Activated CD4-positive, alpha-beta T cell treated with anti-CD3 and anti-CD28 coated beads for 4 hours (primary cell): ENCODE measurements around the gene GNB1.

Experiments used
- DNase-seq, 2 donors: peaks; one replicate each; pipeline ENCODE4 v3.0.0-alpha.2; 2020

GNB1 gene

DNA sequence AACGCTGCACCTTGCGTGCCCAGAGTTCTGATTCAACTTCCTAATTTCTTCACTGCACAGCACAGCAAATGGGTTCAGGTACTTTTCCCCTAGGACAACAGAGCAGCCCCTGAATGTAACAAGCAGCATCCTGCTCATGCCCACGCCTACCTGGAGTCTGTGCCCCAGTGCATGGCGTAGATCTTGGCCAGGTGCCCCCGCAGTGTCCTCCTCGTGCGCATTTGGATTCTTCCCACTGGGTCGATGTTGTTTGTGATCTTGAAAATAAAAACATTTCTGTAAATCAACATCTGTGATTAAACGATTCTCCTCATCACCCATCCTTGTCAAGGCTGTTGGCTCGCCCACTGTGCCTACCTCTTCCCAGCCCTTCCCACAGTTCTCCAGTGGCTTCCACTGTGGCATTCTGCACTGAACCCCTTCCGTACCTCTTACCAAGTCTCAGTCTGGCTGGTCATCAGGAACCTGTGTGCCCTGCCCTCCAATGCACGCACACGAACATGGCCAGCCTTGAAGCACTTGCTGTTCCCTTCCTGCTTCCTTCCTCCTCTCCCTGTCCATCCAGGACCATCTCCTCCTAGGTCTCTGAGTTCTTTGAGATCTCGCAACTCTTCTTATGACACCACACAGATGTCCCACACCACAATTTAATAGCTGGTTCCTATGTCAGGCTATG, 75.1 kb downstream of the GNB1 start:
- DNase-seq: no peak

GRCh38 chr1:1809489-1809888, 81.4 kb downstream of the GNB1 start:
- DNase-seq: no peak

- DNase-seq: no peak
Observed at GRCh38 chr1:1808206-1808605, 82.7 kb downstream of the GNB1 start.

DNA sequence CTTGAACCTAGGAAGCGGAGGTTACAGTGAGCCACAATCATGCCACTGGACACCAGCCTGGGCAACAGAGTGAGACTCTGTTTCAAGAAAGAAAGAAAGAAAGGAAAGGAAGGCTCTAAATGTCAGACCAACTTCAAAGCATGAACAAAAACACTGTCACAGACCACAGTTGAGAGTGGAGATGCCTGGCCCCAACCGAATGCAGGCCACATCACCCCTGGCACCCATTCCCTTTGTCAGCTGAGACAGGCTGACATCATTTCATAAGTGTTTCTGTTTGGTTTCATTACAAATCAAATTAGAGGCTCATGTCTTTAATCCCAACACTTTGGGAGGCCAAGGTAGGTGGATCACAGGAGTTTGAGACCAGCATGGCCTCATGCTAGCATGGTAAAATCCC, 84.0 kb downstream of the GNB1 start:
- DNase-seq: no peak

- DNase-seq: no peak
Observed at GRCh38 chr1:1804301-1804700, 86.6 kb downstream of the GNB1 start.

GRCh38 chr1:1802871-1803270, 88.0 kb downstream of the GNB1 start:
- DNase-seq: no peak

DNA sequence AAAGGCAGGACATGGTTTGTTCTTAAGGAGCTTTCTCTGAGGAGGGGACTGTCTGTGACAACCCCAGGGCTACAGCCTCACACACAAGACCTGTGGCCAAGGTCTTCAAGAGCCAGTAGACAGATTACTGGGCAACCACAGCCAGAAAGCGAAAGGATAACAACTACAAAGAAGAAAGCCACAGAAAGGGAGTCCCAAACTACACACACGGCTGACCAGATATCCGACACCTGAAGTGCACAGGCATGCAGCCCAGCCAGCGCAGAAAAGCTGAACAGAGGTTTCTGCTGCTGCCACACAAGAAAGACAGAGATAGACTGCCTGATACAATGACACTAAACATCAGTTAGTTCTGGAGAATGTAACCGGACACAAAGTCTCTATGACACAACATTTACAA, 91.2 kb downstream of the GNB1 start:
- no peak for DNase-seq

GRCh38 chr1:1797731-1798341, 93.1 kb downstream of the GNB1 start:
- DNase-seq: no peak

DNA sequence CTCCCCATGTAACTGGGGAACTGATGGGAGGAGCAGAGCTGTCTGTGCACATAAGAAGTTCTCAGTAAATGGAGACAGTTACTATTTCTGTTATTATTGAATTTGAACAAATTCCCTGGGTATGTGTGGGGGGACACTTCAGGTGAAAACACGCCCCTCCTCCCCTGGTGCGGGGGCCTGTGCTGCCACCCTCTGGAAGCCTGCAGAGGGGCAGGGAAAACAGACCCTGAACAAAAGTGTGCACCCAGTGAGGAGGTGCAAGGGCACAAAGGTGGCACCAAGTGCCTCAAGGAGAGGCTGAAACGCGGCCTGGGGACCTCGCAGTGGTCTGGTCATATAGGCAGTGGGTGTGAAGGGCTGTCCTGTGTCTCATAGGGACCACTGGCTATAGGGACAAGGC, 94.4 kb downstream of the GNB1 start:
- DNase-seq: no peak

DNA sequence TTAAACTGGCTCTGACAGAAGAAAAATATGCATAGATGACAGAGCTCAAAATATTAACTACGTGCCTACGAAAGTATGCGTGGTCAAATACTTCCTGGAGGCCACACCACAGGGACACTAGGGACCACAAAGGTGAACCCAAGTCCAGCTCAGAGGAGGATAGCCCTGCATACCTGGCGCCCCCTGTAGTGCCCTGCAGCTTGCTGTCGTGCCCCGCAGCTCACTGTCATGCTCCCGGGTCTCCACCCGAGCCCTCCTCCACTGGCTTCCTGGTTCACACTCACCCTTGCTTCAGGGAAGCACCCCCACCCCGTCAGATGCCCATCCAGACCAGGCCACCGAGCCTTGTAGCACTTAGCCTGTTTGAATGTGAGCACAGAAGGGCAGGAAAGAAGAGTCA, 95.9 kb downstream of the GNB1 start:
- no peak for DNase-seq

- DNase-seq: no peak
Observed at GRCh38 chr1:1793481-1794244, 97.2 kb downstream of the GNB1 start.

GRCh38 chr1:1788646-1789431, 102.0 kb downstream of the GNB1 start:
- DNase-seq: no peak

- DNase-seq: no peak
Observed at GRCh38 chr1:1788136-1788535, 102.8 kb downstream of the GNB1 start.

DNA sequence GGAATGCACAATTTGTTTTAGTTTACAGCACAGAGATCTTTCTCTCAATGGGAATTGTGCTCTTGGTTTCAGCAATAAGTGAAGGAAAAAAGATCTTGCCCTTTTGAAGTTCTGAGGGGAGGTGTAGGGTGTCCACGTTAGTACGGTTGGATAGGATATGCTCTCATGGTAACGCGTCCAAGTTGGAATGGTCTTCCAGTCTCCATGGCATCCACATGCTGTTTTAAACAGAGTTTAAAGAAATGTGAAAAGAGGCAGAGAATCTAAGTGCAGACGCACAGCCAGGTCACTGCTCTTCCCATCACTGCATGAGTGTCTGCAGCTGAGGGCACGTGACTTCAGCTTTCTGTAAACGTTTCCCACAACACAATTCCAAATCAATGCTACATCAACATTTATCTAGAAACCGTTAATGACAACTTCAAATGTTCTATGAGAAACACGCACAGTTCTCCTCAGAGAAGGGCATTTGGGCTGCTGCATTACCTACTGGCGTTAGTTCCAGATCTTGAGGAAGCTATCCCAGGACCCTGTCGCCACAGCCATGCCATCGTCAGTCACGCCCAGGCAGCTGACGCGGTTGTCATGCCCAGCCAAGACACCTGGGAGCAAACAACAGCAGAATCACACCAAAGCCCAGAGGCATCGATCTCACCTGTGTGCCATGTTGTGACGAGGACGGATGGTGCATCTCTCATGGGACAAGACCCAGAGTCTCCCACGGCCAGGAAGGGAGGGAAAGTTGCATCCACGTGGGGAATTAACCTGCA, 103.9 kb downstream of the GNB1 start:
- no peak for DNase-seq

GRCh38 chr1:1785666-1786065, 105.2 kb downstream of the GNB1 start:
- no peak for DNase-seq

DNA sequence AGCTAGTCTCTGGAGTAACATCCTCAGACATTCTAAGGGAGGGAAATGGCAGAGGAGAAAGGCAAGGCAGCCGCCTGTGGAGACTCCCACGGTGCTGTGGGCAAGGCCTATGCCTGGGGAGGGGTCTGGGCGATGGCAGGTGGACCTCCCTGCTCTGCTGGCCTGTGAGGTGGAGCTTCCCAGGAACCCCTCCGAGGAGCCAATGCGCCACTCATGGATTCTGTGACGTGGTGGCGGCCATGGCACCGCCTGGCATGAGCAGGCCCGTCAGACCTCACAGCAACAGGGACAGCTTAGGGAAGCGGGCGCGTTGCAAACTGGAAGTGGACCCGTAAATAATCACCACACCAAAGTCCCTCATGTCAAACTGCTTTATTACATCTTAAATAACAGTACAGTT, 106.0 kb downstream of the GNB1 start:
- no peak for DNase-seq

GRCh38 chr1:1783320-1783719, 107.6 kb downstream of the GNB1 start:
- no peak for DNase-seq

- DNase-seq: no peak
Observed at GRCh38 chr1:1782399-1783221, 108.3 kb downstream of the GNB1 start.

- DNase-seq: no peak
Observed at GRCh38 chr1:1781526-1781903, 109.4 kb downstream of the GNB1 start.

DNA sequence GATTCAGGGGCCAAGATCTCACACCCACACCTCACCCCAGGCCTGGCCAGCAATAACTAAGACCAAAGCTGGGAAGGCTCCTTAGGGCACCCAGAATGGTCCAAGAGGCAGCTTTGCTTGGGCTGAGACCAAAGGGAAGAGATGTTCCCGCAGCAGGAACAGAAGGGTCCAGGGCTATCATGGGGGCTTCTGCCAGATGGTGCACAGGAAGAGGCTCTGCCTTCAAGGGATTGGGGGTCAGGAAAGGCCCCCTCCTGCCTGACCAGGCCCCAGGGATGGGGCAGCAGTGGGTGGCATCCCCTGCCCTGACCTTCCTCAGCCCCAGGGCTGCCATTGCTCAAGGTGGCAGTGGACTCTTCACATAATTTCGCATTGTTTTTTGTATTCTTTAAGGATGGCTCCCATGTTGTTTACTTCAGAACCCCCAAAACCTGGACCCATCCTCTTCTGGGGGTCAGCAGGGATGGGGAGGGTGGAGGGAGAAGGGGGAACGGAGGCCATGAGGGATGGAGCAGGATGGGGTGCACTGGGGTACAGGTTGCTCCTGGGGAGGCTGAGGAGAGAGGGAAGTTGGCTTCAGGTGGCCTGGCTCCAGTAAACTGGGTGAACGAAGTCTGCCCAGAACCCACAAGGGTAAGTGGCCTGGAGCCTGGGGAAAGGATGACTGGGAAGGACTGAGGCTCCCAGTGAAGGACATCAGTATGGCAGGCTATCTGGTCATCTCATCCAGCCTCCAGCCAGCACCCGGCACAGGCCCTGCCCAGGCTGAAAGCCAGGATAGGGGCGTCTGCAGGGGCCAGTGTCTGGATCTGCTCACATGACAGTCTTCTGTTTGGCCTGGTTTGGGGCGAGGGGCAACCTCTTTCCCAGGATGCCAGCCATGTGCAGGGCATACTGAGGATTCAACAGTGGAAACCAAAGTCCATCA, 110.0 kb downstream of the GNB1 start:
- no peak for DNase-seq
